GM08714 (cell line): ENCODE results near the gene BCAT1.

Source experiments
- H3K4me3 ChIP-seq: fragments of 200-500 bp; sonication (Bioruptor generic); 2 replicates; pipeline ENCODE4 v1.5.1; 2014; ENCODE audit warnings: mild to moderate bottlenecking, low read length, inconsistent platforms
- ZNF274 ChIP-seq: IDR thresholded peaks from 2 replicates; pipeline ENCODE4 v1.6.1; 2012; ENCODE audit warnings: mild to moderate bottlenecking, low read depth, low read length

Gene BCAT1

DNA sequence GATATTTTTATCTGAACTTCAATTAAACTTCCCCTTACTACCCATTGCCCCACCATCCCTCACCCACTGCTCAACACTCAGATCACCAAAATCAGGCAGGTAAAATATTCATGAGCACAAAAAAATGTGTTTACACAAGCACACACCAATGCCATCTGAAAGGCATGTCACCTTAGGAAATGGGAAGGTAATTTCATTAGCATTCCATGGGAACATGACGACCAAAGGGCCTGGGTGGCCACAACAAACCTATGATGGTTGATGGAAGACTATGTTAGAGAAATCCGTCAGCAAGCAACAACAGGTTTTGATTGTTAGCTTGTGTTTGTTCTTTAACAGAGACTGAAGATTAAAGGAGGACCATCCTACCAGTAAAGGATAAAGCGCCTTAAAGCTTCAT lies 97.6 kb downstream of the BCAT1 start:
- no peak for TF ChIP-seq ZNF274

DNA sequence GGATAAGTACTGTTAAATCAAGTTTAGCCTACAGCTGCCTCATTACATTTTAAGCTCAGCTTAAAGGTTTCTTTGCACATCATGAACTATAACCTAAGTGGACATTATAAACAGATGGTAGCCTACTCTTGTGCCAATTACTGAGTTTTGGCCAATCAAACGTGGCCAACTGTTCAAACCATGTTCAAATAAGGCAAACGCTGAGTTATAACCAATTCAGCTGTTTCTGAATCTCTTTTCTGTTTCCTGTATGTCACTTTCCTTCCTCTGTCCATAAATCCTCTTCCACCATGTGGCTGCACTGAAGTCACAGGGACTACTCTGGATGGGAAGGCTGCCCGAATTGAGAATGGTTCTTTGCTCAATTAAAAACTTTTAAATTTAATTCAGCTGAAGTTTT lies 98.4 kb downstream of the BCAT1 start:
- no peak for TF ChIP-seq ZNF274
- H3K4me3 ChIP-seq = no peak overlapping the region

More for the DNA sequence above, 97.6 kb downstream of the BCAT1 start:
- H3K4me3 ChIP-seq = no peak overlapping the region

DNA sequence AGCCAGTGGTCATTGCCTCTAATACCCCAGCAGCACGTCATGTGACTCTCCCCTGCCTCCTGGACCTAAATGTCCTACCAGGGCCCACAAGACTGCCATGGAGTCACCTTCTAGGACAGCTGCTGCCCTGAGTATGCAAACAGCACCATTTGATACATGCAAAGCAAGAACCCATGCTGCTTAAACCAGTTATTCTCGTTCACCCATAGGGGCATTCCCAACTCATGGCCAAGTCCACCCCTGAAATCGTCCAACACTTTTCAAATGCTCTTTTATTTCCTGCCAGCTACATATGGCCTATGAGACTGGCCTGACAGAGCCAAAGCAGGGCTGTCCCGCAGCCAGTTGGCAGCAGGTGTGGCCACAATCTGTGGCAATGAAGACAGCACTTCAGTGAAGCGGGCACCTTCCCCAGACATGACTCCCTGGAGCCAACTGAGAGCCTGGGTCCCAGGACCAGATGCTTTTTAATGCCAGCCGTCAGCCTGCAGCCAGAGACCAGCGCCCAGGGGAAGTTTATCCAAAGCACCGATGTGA lies 99.9 kb downstream of the BCAT1 start:
- no peak for TF ChIP-seq ZNF274

DNA sequence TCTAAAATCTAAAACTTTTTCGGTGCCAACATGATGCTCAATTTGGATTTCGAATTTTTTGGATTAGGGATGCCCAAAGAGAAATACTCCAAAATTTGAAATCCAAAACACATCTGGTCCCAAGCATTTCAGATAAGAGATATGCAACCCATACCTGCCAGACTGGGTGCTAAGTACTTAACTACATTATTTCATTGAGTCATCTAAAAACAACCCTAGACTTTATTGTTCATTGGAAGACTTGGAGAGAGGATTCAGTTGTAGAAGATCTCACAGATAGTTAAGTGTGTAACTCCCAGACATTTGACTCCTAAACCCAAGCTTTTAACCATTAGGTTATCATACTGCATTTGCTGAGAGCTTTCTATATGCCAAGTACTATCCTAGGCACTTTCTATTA lies 102.2 kb downstream of the BCAT1 start:
- H3K4me3 ChIP-seq = no peak overlapping the region
- TF ChIP-seq ZNF274 = no peak

More for the DNA sequence above, 99.9 kb downstream of the BCAT1 start:
- no peak overlapping the region for H3K4me3 ChIP-seq

DNA sequence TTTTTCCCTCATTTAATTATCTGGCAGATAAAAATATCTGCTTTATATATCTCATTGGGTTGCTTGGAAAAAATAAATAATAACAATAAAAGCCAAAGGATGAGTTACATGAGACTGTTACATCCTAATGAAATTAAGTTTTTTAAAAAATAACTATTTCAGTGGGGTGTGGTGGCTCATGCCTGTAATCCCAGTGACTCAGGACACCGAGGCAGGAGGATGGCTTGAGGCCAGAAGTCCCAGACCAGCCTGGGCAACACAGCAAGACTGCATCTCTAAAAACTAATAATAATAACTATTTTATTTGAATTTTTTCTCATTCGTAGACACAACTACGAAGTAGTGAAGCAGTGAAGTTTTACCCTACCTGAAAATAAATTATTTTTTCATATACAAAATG lies 103.3 kb downstream of the BCAT1 start:
- no peak overlapping the region for H3K4me3 ChIP-seq
- no peak for TF ChIP-seq ZNF274

DNA sequence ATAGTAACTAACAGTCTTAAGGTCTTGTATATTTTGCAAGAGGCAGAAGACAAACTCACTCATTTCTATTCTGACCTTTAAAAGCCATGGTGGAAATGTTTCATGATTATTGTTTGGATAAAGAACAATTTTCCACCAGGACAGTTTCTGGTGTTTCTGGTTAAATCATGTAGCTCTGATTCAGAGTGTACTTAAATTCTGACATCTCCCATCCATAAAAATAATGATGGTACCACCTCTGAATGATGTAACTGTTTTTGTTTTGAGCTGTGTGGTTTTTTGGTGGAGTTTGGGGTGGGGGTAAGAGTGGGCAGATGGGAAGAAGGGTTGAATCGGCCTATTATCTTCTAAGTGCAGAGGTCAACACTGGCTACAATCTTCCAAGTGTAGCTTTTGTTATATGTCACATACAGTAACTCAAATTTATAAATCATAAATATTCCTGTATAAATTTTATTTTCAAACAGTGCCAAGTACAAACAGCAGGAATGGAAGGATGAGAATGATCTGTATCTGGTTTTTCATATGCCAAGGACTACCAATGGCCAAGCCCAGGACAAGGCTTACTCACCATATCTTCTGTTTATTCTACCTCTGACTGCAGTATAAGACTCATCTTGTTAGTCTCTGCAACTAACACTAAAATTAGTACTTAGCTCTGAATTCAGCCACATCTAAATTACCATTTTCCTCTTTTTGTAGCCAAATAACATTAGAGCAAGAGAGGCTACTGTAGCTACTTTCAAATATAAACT lies 108.7 kb downstream of the BCAT1 start:
- no peak overlapping the region for H3K4me3 ChIP-seq
- TF ChIP-seq ZNF274 = no peak

DNA sequence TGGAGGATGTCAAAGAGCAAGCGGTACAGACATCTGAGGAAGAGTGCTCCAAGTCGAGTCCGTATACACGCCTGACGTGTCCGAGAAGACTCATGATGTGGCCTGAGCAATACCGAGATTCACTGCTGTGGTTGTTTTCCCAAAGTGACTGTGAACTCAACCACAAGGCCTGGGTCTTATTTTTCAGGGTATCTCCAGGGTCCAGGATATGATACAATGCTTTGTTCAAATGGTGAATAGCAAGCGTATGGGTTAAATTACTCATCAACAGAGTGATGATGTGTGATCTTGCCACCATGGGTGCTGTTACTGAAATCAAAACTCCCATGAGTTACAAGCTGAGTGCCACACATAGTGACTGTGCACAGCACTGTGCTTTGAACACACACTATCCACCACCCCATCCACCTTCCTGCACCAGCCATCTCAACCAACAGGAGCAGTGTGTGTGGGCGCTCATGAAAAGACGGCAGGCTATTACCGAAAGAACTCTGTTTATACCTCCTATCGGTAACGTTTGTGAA lies 109.6 kb downstream of the BCAT1 start:
- TF ChIP-seq ZNF274 = no peak
- peak overlapping the region; percentile 24; the same call in 1 of the 2 replicates for H3K4me3 ChIP-seq

DNA sequence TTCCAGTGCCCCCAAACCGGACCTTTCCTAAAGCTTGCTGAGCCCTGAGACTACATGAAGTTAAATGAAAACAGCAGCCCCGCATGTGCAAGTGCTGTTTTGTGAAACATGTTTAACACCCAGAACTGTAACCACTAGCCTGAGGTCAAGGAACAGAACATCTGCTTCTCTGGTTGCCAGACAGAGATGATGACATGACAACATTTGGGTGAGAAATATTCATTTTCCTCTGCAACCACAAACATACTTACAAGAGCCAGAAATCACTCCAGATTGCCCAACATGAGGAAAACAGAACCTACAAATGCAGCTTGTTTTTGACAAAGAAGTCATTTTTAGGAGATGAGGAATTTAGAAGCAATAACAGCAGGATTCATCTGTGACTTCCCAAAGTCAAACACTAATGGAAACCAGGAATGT lies 110.4 kb downstream of the BCAT1 start:
- no peak for TF ChIP-seq ZNF274
- no peak overlapping the region for H3K4me3 ChIP-seq

DNA sequence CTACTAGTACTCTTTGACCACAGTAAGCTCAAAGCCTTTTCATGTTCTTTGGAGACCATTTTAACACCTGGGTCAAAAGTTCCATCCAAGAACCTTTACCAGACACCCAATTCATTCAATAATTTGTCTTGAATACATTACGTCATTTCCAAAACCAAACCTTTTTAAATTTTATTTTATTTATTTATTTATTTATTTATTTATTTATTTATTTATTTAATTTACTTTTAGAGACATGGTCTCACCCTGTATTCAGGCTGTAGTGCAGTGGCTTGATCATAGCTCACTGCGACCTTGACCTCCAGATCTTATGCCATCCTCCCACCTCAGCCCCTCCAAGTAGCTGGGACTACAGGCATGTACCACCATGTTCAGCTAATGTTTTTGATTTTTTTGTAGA lies 113.5 kb downstream of the BCAT1 start:
- no peak for TF ChIP-seq ZNF274
- no peak overlapping the region for H3K4me3 ChIP-seq

DNA sequence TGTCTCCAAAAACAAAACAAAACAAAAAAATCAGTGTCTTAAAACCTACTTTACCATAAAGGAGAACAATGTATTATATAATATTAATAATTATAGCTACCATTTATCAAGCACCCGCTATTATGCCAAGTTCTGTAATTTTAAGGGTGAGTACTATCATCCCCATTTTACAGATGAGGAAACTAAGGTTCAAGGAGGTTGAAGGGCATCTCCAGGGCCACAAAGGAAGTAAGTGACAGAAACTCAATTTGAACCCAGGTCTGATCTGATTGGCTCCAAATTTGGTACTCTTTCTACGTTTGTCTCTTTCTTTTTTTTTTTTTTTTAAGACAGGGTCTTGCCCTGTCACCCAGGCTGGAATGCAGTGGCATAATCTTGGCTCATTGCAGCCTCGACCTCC lies 115.4 kb downstream of the BCAT1 start:
- no peak for TF ChIP-seq ZNF274
- H3K4me3 ChIP-seq = no peak overlapping the region

DNA sequence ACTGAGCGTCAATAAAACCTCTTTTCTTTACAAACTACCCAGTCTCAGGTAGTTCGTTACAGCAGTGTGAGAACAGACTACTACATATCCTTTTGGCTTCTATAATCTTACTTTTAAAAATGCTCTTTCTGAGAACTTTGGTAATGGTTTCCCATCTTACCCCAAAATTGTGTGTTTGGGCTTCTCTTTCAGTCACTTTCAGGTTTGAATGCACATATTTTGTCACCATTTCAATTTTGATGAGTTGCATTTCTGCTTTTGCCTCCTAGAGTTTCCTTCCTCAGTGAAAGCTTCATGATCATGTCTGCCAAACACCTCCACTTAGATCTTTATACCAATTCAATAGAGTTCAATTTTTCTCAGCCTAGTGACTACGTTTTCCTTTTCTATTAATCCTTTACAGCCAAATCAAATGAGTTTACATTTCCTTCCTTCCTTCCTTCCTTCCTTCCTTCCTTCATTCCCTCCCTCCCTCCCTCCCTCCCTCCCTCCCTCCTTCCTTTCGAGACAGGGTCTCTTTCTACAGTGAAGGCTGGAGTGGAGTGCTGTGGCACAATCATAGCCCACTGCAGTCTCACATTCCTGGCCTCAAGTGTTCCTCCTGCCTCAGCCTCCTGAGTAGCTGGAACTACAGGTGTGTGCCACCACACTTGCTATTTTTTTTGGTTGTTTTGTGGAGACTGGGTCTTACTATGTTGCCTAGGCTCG lies 124.9 kb downstream of the BCAT1 start:
- no peak for TF ChIP-seq ZNF274
- H3K4me3 ChIP-seq = no peak overlapping the region

DNA sequence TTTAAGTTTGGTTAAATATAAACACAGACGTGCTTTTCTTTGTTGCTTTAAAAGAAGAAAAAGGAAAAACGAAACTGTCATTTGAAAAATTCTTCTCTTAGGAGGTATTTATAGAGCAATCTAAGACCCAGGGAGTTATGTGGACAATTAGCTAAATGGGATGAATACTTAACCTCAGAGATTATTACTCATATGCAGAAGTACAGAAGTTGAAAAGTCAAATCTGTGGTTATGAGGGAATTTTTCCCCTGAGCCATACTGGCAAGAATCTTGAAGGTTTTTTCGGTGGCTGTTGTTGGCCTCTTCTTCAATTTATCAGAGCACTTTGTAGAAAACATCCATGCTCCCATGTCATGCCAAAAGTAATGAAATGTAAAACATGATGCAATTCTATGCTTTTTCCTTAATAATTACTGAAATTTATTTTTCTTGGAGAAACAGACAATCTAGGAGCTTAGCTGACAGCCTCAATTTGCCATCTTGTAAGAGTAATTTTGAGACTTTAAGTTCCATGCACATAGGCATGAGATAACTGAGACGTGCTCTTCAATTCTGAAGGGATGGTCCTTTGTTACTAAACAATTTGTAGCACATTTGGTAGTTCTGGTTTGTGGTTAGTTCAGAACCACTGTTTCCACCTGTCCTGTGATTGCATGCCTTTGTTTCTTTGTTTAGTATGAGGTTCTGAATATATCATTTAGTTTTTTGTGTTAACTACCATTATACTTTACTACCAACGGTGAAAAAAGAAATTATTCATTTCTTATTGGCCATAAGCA lies 126.6 kb downstream of the BCAT1 start:
- peak overlapping the region; percentile 43; the same call in 1 of the 2 replicates for H3K4me3 ChIP-seq
- TF ChIP-seq ZNF274 = no peak

DNA sequence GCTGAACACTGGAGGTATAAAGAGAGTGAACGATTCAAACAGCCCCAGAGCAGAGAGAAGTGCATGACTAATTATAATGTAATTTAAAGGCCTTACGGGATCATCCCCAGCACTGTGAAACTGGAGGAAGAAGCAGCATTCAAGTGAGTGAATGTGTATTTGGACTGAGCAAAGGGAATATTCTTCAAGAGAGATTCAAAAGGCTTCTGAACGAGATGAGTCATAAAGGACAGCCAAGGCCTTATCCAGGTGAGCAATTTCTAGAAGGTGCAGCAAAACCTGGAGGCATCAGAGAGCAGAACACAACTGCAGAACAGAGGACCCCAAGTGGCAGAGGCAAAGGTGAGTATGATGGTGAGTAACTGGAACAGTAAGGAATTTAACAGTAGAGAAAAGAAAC lies 127.2 kb downstream of the BCAT1 start:
- no peak for TF ChIP-seq ZNF274
- H3K4me3 ChIP-seq = peak overlapping the region; percentile 43; the same call in 1 of the 2 replicates

DNA sequence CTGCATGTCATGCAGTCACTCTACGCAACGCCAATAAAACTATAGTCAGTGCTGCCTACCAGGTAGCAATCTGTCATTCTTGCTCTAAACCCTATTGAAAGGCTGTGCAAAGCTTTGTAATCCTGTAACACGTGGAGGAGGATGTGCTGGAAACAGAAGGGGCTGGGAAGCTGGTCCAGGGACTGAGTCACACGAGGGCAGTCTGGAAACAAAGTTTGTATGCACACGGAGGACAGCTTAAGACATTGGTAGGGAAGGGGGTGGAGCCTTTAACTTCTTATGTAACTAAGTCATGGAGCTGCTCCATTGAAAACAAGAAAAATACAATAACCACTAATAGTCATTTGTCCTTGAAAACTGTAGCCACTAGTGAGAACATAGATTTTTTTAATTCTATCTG lies 128.0 kb downstream of the BCAT1 start:
- no peak overlapping the region for H3K4me3 ChIP-seq
- TF ChIP-seq ZNF274 = no peak
